Stimulated activated CD8-positive, alpha-beta memory T cell treated with anti-CD3 and anti-CD28 coated beads, Interleukin-4, amount 100 ng/mL, for 48 hours (primary cell): ENCODE data around the gene IL13RA1.
"Not testable (repeated sequence)": the region's sequence is repeated elsewhere in the genome, so short reads cannot be mapped to it uniquely, and the experiment has no call there.

Experiments used
- DNase-seq: peaks from one replicate; pipeline ENCODE4 v3.0.0-alpha.2; 2020

The IL13RA1 gene

DNA sequence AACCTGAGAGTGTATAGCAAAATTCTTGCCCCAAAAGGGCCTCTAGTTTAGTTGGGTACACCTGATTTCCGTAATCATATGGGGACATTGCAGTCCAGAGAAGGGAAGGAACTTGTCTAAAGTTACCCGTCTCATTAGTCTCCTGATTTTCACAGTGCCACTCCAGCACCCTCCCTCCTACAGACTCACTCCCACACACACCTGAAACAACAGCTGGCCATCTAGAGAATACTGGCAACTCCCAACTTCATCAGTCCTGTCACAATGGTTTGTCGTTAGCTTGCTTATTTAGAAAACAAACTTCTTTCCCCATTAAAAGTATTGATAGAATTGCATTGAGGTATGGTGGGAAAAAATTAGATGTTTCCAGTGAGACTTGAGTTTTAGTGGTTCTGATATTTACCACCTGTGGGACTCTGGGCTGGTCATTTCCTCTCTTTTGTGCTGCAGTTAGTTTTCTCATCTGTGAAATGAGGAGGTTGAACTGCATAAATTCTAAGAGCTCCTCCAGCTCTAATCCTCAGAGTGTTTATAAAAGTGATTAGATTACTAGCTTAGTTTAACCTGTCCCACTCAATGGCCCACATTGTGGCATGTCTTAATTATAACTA is 1.7 kb downstream of the IL13RA1 start:
- DNase-seq = no peak

DNA sequence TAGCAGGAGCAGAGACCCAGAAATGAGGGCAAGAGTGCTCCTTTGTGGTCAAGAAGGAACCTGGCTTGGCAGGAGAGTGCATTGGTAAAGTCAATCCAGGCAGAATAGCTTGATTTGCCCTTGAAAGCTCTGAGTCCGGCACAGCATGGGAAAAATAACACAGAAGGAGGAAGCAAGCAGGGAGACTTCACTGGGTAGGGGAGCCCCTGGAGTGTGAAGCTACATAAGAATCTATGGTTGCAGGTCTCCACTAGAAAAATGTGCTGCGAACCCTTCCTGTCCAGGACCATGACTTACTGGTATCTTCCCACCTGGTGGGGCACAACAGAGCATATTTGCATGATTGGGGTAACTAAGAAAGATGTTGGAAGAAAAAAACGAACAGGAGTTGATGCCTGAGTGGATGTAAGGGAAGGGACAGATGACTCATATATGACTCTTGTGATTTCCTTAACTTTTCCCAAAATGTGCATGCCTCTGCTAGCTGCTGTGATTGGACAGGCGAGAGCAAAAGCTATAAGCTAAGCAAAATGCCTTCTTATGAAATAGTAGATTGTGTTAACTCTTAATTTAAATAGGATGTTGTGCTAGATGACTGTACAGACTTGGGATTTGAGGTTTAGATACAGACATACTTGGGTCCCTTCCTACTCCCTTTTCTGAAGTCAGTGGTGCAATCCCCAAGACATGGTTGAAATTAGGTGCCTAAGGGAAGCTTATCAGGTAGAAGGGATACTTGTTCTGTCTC is 3.3 kb downstream of the IL13RA1 start:
- no peak for DNase-seq

DNA sequence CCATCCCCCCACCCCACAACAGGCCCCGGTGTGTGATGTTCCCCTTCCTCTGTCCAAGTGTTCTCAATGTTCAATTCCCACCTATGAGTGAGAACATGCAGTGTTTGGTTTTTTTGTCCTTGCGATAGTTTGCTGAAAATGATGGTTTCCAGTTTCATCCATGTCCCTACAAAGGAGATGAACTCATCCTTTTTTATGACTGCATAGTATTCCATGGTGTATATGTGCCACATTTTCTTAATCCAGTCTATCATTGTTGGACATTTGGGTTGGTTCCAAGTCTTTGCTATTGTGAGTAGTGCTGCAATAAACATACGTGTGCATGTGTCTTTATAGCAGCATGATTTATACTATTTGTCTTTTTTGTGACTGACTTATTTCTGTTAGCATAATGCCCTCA is 5.1 kb downstream of the IL13RA1 start:
- not testable (repeated sequence) for DNase-seq

DNA sequence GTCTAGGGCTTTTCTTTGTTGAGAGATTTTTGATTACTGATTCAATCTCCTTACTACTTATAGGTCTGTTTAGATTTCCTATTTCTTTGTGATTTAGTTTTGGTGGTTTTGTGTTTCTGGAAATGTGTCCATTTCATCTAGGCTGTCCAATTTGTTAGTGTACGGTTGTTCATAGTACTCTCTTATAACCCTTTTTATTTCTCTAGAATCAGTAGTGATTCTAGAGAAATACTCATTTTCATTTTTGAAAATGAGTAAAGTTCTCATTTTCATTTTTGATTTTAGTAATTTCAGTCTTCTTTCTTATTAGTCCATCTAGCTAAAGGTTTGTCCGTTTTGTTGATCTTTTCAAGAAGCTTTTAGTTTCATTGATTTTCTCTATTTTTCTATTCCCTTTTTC is 7.5 kb downstream of the IL13RA1 start:
- DNase-seq = no peak

DNA sequence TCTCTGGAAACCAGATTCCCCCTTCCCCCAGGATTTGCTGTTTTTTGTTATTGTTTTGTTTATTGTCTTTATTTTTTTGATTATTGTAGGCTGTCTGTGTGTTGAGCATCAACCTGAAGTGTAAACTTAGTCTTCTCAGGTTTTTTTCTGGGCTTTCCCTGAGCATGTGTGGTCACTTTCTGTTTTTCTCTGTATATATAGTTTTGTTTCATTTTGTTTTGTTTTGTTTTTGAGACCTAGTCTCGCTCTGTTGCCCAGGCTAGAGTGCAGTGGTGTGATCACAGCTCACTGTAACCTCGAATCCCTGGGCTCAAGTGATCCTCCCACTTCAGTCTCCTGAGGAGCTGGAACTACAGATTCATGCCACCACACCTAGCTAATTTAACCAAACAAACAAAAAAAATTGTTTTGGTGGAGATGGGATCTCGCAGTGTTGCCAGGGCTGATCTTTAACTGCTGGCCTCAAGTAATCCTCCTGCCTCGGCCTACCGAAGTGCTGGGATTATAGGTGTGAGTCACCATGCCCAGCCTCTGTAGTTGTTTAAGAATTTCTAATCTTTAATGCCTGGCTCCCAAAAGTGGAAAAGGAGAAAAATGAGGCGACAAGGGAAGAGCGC is 9.1 kb downstream of the IL13RA1 start:
- no peak for DNase-seq

DNA sequence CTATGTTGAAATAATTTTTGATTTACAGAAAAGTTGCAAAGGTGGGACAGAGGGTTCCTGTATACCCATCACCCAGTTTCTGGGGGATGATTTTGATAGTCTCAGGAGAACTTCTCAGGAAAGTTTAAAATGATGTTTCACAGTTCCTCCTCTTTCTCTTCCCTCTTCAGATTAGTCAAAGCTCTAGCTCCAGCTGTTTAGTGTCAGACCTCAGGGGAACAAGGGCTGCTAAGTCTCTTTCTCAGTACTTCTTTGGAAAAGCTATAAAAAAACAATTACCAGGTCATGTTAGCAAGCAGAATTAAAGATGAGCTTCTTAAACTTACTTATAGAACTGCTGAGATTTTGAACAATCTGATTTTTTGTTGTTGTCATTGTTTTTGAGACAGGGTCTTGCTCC is 12.2 kb downstream of the IL13RA1 start:
- no peak for DNase-seq

DNA sequence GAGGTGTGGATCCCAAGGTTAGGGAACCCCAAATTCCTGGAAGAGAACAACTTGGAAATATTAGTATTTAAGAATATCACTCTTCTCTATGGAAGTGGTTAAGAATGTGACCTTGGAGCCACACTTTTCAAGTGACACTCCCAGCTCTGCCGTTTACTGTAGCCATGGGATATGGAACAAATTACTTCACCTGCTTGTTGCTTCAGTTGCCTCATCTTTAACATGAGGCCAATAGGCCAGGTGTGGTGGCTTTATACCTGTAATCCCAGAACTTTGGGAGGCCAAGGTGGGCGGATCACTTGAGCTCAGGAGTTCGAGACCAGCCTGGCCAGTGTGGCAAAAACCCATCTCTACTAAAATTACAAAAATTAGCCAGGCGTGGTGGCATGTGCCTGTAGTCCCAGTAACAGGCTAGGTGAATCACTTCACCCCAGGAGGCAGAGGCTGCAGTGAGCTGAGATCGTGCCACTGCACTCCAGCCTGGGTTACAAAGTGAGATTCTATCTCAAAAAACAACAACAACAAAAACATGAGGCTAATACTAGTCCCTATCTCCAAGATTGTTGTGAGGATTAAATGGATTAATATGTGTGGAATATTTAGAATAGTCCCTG is 13.0 kb downstream of the IL13RA1 start:
- no peak for DNase-seq

DNA sequence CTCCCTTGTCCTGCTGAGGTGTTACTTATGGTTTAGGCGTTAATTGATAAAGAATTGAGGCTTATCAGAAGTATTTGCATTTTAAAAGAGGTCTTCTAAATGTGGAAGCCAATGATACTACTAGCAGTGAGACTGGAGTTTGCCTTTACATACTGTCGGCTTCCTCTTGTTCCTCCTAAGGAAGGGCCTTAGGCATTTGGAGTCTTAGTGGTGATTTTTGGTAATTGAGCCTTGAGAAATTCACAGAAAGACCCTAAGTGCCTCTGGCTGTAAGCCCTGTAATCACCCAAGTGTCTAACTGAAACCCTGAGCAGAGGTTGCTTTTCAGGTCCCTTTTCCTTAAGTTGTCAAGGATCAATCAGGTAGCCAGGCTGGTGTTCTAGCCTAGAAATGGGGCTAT is 14.8 kb downstream of the IL13RA1 start:
- DNase-seq = no peak

DNA sequence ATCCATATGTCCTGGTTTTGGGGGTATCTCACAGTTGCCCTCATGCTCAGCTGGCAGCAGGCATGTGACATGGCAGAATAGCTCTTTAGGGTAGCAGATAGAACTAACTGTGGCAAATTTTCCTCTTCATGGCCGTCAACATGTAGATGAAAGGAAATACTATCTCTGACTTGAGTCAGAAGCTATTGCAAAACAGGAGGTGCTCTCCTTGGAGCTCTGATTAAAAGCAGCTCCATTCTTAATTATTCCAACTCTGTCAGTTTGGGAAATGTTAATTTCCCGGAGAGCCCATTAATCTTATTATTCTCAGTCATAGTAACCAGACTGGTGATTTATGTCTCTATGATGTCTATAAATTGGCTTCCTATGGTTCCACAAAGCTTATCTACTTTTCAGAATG is 18.2 kb downstream of the IL13RA1 start:
- DNase-seq = no peak

DNA sequence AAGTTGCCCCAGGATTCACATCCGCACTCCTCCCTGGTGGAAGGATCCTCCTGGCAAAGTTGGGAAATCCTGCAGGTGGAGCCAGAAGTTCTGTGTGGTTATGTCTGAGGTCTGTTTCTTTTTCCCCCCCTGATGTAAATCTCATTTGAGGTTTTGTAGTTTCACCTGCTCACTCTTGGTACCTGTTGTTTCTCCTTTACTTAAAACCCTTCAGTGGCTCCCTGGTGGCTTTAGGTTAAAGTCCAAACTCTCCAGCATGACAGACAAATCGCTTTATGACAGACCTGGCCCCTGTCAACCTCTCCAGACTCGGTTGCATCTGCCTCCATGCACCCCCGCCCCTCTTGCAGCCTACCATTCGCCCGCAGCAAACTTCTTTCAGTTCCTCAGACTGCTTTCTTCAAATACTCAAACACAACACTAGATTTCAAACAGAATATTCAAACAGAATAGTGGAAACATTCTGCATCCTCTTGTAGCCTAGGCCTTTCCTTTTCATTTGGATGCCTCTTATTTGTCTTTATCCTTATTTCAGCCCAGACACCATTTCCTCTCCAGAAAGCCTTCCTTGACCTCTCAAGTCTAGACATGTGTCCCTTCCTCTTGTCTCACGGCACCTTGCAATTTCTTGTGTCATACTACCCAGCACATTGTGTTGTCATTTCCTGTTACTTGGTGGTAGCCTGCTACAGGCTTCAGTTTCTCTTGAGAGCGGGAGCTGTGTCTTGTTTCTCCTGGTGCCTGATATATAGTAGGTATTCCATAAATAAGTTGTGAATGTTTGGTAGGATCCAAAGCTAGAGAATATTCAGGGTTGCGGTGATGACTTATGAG is 24.8 kb downstream of the IL13RA1 start:
- DNase-seq = no peak

DNA sequence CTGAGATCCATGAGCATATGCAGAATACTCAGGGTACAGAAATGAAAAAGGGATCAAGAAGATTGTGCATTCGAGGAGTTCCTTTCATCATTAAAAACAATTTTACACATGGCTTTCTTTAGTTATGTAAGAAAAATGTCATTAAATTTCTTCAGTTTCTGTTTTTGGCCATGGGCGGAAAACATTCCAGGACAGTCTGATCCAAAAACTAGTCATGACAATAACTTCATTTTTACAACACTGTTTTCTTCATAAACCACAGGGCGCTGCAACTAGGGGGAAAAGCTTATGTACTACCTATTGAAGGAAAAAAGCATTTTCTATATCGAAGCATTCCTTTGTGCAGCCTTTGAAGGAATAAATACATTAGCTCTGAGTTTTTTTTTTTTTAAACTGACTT is 28.2 kb downstream of the IL13RA1 start:
- DNase-seq = no peak

DNA sequence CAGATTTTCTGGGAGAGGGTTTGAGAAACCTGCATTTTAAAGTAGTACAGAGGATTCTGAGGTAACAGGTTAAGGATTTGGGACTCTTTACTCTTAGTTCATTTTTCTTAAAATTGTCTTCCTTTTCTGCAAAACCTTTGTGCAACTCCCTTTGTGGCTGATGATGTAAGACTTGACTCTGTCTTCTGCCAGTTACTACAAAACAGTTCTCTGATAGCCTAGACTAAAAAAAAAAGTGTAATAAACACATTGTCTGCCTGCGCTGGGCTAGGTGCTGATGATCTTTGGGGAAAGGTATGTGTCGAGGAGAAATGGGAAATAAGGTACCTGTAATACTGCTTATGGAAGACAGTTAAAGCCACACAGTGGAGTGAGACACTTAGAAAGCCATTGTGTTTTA is 28.7 kb downstream of the IL13RA1 start:
- DNase-seq = no peak

DNA sequence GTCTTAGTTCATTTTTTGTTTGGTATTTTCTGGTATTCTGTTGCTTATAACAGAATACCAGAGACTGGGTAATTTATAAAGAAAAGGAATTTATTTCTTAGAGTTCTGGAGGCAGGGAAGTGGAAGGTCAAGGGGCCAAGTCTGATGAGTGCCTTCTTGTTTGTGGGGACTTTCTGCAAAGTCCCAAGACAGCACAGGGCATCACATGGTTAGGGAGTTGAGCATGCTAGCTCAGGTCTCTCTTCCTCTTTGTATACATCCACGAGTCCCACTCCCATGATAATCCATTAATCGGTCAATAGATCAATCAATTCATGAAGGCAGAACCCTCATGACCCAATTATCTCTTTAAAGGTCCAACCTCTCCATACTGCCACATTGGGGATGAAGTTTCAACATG is 31.1 kb downstream of the IL13RA1 start:
- no peak for DNase-seq

DNA sequence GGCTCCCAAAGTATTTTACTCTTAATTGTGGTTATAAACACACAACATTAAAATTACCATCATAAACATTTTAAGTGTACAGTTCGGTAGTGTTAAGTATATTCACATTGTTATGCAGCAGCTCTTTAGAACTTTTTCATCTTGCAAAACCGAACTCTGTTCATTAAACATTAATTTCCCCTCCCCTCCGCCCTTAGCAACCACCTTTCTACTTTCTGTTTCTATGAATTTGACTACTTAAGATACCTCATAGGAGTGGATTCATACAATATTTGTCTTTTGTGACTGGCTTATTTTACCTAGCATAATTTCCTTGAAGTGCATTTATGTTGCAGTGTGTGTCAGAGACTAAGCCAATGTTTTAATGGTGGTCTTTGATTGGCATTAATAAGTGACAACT is 32.6 kb downstream of the IL13RA1 start:
- DNase-seq = no peak

DNA sequence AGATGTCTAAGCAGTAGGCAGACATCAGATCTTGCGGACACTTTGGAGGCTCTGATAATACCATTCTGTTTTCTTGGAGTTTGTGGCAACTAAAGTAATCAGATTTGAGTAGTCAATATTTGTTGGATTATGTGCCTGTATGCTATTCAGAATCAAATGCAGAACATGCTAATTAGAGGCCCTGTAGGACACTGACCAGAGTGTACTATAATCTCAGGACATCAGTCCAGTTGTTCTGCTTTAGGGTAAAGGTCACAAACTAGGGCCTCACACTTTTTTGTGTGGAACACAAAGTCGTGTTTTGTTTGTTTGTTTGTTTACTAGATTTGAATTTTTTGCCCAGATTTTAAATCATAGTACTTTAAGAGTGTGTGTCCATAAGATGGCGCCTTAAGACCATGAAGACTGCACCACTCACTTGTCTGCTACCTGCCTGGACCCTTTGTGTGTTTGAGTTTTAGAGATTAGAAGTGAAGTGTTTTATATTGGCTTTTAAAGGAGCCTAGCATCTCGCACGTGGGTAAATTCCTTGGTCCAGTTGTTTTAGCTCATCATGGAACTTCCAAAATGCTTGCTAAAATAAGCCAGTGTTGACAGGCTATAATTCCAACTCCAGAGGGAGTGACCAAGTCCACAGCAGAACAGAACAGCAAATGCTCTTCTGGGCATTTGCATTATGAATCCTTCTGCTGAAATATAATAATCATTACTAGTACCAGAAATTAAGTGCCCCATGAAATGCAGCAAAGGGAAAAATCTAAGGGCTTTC is 34.7 kb downstream of the IL13RA1 start:
- no peak for DNase-seq

DNA sequence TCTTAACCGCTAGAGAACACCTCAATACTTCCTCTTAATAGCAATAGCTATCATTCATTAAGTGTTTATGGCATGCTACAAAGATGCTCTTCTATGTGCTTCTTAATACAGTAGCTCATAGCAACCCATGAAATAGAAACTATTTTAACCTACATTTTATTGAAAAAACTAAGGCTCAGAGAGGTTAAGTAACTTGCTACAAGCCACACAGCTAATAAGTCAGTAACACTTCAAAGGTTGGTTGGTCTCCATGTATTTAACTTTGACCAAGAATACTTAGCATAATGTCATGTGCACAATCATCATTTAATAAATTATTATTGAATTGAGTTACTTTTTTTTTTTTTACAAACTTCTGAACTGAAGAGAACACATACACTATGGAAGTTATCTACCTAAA is 36.1 kb downstream of the IL13RA1 start:
- no peak for DNase-seq

DNA sequence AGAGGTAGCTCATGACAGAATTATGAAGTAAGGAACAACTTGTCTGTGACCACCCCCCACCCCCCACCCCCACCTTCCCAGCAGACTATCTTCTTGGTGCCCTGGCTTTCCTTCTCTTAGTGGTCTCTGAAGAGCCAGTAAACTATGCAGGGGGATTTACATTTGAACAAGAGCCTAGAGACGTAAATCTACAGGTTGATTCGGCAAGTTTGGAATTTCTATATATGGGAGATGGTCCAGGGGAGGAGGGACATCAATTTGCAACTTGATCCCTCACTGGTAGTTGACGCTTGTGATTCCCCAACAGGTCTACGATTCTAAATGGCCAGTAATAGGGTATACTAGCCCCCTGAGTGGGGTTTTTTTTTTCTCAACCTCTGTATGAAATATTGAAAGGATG is 36.7 kb downstream of the IL13RA1 start:
- no peak for DNase-seq

DNA sequence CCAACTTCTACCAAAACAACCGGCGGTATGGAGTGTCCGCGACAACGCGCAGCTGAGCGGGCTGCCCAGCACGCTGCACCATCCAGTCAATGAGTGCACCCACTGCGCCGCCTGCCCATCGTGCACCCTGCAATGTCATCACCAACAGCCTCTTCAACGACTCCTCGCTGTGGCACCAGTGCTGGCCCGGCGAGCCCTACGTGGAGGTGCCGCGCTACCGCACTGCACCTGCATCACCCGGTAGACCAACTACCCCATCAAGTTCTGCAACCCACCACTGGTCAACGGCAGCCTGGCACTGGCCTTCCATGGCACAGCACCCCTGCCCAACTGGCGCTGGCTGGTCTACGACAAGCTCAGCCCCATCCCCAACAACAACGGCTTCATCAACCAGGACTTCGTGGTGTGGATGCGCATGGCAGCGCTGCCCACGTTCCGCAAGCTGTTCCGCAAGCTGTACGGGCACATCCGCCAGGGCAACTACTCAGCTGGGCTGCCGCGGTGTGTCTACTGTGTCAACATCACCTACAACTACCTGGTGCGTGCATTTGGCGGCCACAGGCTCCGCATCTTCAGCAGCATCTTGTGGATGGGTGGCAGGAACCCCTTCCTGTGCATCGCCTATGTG is 42.8 kb downstream of the IL13RA1 start:
- DNase-seq = no peak

DNA sequence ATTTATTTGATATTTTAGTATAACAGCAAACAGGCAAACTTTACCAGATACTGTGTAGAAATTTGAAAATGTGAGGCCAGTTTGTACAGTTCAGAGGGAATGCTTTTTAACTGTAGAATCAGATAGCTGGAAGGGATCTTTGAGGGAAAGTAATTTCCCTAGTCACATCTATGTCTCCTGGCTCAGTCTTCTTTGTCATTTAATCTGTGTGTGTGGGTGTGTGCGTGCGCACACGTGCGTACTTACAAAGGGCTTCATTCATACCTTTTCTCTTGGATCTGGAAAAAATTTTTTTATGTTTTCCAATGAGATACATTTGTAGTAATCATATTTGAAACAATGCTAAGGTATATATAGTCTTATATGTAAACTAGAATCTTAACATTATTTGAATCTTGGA is 44.6 kb downstream of the IL13RA1 start:
- no peak for DNase-seq

DNA sequence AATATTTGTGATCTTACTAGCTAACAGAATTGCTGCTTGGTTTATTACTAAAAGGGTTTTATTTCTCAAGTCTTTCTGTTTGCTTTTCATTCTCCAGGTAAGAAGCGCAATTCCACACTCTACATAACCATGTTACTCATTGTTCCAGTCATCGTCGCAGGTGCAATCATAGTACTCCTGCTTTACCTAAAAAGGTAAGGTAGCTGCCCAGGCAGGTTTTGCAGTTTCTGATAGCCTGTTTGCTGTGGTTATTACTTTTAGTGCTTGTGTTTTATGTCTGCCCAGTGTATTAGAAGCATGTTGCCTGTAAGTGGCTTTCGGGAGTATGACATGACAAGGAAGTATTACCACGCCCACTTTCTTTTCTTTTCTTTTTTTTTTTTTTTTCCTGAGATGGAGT is 46.4 kb downstream of the IL13RA1 start:
- DNase-seq = no peak

DNA sequence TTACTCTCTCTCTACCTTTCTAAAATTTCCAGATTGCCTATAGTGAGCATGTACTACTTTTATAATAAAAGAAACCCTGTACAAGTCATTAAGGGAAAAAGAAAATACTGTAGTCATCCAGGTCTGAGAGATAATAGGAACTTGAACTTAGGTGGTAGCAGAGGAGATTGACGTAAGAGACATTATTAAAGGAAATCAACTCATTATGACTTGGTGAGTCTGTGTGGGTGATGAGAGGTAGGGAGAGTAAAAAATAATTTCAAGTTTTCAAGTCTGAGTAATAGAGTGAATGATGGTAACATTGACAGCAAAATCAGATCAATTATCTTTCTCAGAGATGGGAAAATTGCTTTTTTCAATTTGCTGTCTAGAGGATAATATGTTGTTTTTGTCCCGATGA is 52.2 kb downstream of the IL13RA1 start:
- DNase-seq = no peak

DNA sequence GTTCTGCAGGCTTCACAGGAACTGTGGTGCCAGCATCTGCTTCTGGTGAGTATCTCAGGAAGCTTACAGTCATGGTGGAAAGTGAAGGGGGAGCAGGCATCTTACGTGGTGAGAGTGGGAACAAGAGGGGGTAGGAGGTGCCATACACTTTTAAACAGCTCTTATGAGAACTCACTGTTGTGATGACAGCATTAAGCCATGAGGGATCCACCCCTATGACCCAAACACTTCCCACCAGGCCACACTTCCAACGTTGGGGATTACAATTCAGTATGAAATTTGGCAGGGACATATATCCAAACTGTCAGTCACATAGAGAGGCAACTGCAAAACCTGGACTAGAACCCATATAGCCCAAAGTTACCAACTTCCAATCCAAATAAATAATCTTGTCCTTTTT is 53.1 kb downstream of the IL13RA1 start:
- DNase-seq = no peak
